K562 (cell line): ENCODE results near the gene ATP8B2. TPM values are rescaled to one million over a fixed set of nuclear protein-coding genes. Genes with fewer than 3 reads are reported as not detected.

ENCODE experiments used
- CEBPG ChIP-seq, 3 experiments: fragments of 200-800 bp in 1 of 3; sonication (Bioruptor generic) in 1 of 3; sonication (generic) in 1 of 3; formaldehyde crosslinking in 1 of 3; IDR thresholded peaks in 2 of 3; conservative IDR thresholded peaks in 1 of 3; 2 replicates each; pipeline versions ENCODE4 v1.6.1 to v1.8.0; 2016 to 2022; ENCODE audit warnings: missing compliant biosample characterization in 2 of 3, missing genetic modification characterization in 2 of 3, mild to moderate bottlenecking in 1 of 3, missing genetic modification reagents in 1 of 3
- CREBBP ChIP-seq: IDR thresholded peaks from one replicate; pipeline ENCODE4 v1.6.1; 2012; ENCODE audit warnings: low read depth, mild to moderate bottlenecking, control low read depth, inconsistent platforms, low read length
- ERF ChIP-seq: fragments of 450-650 bp; formaldehyde crosslinking; IDR thresholded peaks from 2 replicates; pipeline ENCODE4 v1.4.0; 2020; ENCODE audit warnings: mild to moderate bottlenecking, mixed read lengths
- FOSL1 ChIP-seq: fragments of 200-800 bp; sonication (Bioruptor generic); conservative IDR thresholded peaks from 2 replicates; pipeline ENCODE4 v1.6.1; 2016; ENCODE audit warnings: missing genetic modification characterization, missing compliant biosample characterization
- FOXP1 ChIP-seq: sonication (generic); formaldehyde crosslinking; IDR thresholded peaks from 2 replicates; pipeline ENCODE4 v1.8.0; 2022; ENCODE audit warnings: mild to moderate bottlenecking, missing genetic modification reagents
- GATAD2B ChIP-seq: fragments of 450-650 bp; IDR thresholded peaks from 2 replicates; pipeline ENCODE4 v1.6.1; 2017; ENCODE audit warnings: mild to moderate bottlenecking, borderline replicate concordance
- HMGN3 ChIP-seq: IDR thresholded peaks from 2 replicates; pipeline ENCODE4 v1.6.1; 2011; ENCODE audit warnings: borderline replicate concordance, low read depth, mild to moderate bottlenecking, mixed read lengths, low read length; ENCODE audit not compliant: insufficient read length; ENCODE audit errors: extremely low read depth
- HNRNPLL ChIP-seq: fragments of 200-400 bp; formaldehyde crosslinking; IDR thresholded peaks from 2 replicates; pipeline ENCODE4 v1.6.1; 2017; ENCODE audit warnings: low read length, low read depth, mild to moderate bottlenecking; ENCODE audit not compliant: poor library complexity, severe bottlenecking
- MYBL2 ChIP-seq, 2 experiments: fragments of 450-650 bp in 1 of 2; sonication (generic) in 1 of 2; formaldehyde crosslinking in 1 of 2; IDR thresholded peaks; 2 replicates each; pipeline versions ENCODE4 v1.6.1 to v1.8.1; 2017 to 2022; ENCODE audit warnings: borderline replicate concordance in 1 of 2, inconsistent platforms in 1 of 2, low read depth in 1 of 2, mild to moderate bottlenecking in 1 of 2, missing genetic modification reagents in 1 of 2, moderate library complexity in 1 of 2
- NFIC ChIP-seq: fragments of 450-650 bp; IDR thresholded peaks from 2 replicates; pipeline ENCODE4 v1.6.1; 2017; ENCODE audit warnings: mild to moderate bottlenecking, inconsistent platforms
- NRF1 ChIP-seq, 2 experiments: fragments of 450-650 bp; IDR thresholded peaks in 1 of 2; conservative IDR thresholded peaks in 1 of 2; 2 replicates each; pipeline ENCODE4 v1.6.1; 2014; ENCODE audit warnings: mild to moderate bottlenecking in 2 of 2
- POLR2B ChIP-seq: fragments of 450-650 bp; IDR thresholded peaks from 2 replicates; pipeline ENCODE4 v1.6.1; 2018; ENCODE audit warnings: low read depth; ENCODE audit not compliant: partially characterized antibody
- POLR2H ChIP-seq: IDR thresholded peaks from 2 replicates; pipeline ENCODE4 v1.6.1; 2016; ENCODE audit warnings: missing genetic modification characterization, low read depth, mild to moderate bottlenecking, control low read depth, missing compliant biosample characterization, moderate library complexity
- SAFB2 ChIP-seq: fragments of 200-400 bp; formaldehyde crosslinking; IDR thresholded peaks from 2 replicates; pipeline ENCODE4 v1.6.1; 2018; ENCODE audit warnings: borderline replicate concordance, low read length, low read depth, moderate library complexity; ENCODE audit not compliant: severe bottlenecking
- ZFX ChIP-seq: sonication (generic); formaldehyde crosslinking; IDR thresholded peaks from 2 replicates; pipeline ENCODE4 v1.8.0; 2022; ENCODE audit warnings: mild to moderate bottlenecking, missing genetic modification reagents, moderate library complexity
- ZNF224 ChIP-seq: sonication (generic); formaldehyde crosslinking; IDR thresholded peaks from 2 replicates; pipeline ENCODE4 v1.8.0; 2022; ENCODE audit warnings: mild to moderate bottlenecking, missing genetic modification reagents
- ZNF384 ChIP-seq: IDR thresholded peaks from 2 replicates; pipeline ENCODE4 v1.6.1; 2012; ENCODE audit warnings: low read depth, low read length, improper control_type of control experiment
- polyA plus RNA-seq, 8 experiments: library from polyadenylated mRNA; depleted of rRNA in 4 of 8; stranded (reverse) in 5 of 8; unstranded in 3 of 8; fragments of >200 nt; fragmentation: Nextera tagmentation in 2 of 8; fragmentation: Illumina TruSeq in 1 of 8; extraction: Ambion mirVana in 2 of 8; extraction: Trizol in 1 of 8; gene quantifications; 2 replicates each; pipeline versions ENCODE4 v1.2.1 to v1.2.3, GENCODE V29; 2011 to 2014; ENCODE audit warnings: inconsistent platforms in 1 of 8, missing spikeins in 1 of 8
- total RNA-seq, 7 experiments: library from RNA; depleted of rRNA in 6 of 7; stranded (reverse); fragments of >200 nt in 6 of 7; fragmentation: Illumina TruSeq in 2 of 7; extraction: Trizol in 2 of 7; gene quantifications; 2 replicates each; pipeline versions ENCODE4 v1.2.1 to v1.2.3, GENCODE V29; 2011 to 2021; ENCODE audit warnings: low replicate concordance in 1 of 7
- TF ChIP-seq, protein P1 (sequence below): fragments of 250-450 bp; sonication (Bioruptor Pico); IDR thresholded peaks from 2 replicates; pipeline ENCODE4 v1.8.0; 2021; ENCODE audit warnings: moderate library complexity, mild to moderate bottlenecking, inconsistent platforms
- TF ChIP-seq, protein P2 (sequence below), 2 experiments: fragments of 450-650 bp; conservative IDR thresholded peaks; 2 replicates each; pipeline ENCODE4 v1.6.1; 2017; ENCODE audit warnings: mild to moderate bottlenecking in 2 of 2, moderate library complexity in 2 of 2
- TF ChIP-seq, protein P3 (sequence below): fragments of 450-650 bp; IDR thresholded peaks from 2 replicates; pipeline ENCODE4 v1.6.1; 2018; ENCODE audit not compliant: partially characterized antibody

The ATP8B2 gene
- total and polyA plus RNA-seq, 9 of the 15 experiments (the other 6 are each of a cell fraction or from before 2014, with no cell fraction given) = 0.27 to 33.2 (median 18.4) TPM

DNA sequence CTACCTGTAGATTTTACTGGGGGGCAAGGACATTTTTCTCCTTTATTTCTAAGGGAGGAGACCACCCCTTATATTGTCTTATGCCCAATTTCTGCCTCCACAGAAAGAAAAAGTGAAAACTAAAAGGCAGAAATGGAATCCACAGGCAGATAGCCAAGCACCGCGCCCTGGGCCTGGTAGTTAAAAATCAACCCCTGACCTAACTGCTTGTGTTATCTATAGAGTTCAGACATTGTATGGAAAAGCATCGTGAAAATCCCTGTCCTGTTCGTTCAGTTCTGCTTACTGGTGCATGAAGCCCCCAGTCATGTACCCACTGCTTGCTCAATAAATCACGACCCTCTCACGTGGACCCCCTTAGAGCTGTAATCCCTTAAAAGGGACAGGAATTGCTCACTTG is 46.1 kb downstream of the ATP8B2 start (continued):
- TF ChIP-seq CREBBP (no peak), MYBL2 (IDR thresholded peaks at IDR 0.05; ENCODE audit: low read depth) (peak; percentile 19; the same call in 1 of the 2 replicates), MYBL2 (CRISPR knock-in tag; IDR thresholded peaks at IDR 0.05; ENCODE audit: borderline replicate concordance) (no peak), GATAD2B (no peak), NRF1 (conservative IDR thresholded peaks at IDR 0.05 in 1 of 2, IDR thresholded peaks at IDR 0.05 in 1 of 2) (no peak), CEBPG (CRISPR knock-in tag; IDR thresholded peaks at IDR 0.05) (no peak), CEBPG (tag; conservative IDR thresholded peaks at IDR 0.05 in 1 of 2, IDR thresholded peaks at IDR 0.05 in 1 of 2) (no peak), NFIC (0 out of 2 replicates have a peak, but pooled peaks have one; percentile 31), SAFB2 (no peak), ZNF224 (CRISPR knock-in tag) (no peak), ERF (CRISPR knock-in tag) (no peak), HMGN3 (no peak), ZNF384 (no peak), FOSL1 (tag) (no peak), POLR2H (tag) (no peak), POLR2B (no peak), ZFX (CRISPR knock-in tag) (peak; percentile 35; the same call in 1 of the 2 replicates), FOXP1 (CRISPR knock-in tag) (no peak), HNRNPLL (no peak)
- TF ChIP-seq, protein P1, sequence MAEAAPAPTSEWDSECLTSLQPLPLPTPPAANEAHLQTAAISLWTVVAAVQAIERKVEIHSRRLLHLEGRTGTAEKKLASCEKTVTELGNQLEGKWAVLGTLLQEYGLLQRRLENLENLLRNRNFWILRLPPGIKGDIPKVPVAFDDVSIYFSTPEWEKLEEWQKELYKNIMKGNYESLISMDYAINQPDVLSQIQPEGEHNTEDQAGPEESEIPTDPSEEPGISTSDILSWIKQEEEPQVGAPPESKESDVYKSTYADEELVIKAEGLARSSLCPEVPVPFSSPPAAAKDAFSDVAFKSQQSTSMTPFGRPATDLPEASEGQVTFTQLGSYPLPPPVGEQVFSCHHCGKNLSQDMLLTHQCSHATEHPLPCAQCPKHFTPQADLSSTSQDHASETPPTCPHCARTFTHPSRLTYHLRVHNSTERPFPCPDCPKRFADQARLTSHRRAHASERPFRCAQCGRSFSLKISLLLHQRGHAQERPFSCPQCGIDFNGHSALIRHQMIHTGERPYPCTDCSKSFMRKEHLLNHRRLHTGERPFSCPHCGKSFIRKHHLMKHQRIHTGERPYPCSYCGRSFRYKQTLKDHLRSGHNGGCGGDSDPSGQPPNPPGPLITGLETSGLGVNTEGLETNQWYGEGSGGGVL = no peak
- TF ChIP-seq, protein P2, sequence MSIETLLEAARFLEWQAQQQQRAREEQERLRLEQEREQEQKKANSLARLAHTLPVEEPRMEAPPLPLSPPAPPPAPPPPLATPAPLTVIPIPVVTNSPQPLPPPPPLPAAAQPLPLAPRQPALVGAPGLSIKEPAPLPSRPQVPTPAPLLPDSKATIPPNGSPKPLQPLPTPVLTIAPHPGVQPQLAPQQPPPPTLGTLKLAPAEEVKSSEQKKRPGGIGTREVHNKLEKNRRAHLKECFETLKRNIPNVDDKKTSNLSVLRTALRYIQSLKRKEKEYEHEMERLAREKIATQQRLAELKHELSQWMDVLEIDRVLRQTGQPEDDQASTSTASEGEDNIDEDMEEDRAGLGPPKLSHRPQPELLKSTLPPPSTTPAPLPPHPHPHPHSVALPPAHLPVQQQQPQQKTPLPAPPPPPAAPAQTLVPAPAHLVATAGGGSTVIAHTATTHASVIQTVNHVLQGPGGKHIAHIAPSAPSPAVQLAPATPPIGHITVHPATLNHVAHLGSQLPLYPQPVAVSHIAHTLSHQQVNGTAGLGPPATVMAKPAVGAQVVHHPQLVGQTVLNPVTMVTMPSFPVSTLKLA (conservative IDR thresholded peaks at IDR 0.05) = no peak
- TF ChIP-seq, protein P3, sequence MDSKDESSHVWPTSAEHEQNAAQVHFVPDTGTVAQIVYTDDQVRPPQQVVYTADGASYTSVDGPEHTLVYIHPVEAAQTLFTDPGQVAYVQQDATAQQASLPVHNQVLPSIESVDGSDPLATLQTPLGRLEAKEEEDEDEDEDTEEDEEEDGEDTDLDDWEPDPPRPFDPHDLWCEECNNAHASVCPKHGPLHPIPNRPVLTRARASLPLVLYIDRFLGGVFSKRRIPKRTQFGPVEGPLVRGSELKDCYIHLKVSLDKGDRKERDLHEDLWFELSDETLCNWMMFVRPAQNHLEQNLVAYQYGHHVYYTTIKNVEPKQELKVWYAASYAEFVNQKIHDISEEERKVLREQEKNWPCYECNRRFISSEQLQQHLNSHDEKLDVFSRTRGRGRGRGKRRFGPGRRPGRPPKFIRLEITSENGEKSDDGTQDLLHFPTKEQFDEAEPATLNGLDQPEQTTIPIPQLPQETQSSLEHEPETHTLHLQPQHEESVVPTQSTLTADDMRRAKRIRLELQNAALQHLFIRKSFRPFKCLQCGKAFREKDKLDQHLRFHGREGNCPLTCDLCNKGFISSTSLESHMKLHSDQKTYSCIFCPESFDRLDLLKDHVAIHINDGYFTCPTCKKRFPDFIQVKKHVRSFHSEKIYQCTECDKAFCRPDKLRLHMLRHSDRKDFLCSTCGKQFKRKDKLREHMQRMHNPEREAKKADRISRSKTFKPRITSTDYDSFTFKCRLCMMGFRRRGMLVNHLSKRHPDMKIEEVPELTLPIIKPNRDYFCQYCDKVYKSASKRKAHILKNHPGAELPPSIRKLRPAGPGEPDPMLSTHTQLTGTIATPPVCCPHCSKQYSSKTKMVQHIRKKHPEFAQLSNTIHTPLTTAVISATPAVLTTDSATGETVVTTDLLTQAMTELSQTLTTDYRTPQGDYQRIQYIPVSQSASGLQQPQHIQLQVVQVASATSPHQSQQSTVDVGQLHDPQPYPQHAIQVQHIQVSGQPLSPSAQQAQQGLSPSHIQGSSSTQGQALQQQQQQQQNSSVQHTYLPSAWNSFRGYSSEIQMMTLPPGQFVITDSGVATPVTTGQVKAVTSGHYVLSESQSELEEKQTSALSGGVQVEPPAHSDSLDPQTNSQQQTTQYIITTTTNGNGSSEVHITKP = no peak
